ENCODE results near the gene AIF1L. TPM values are rescaled to one million over a fixed set of nuclear protein-coding genes. Genes with fewer than 3 reads are reported as not detected.

Gene AIF1L
- total and polyA plus RNA-seq, 2 of the 13 experiments (the other 11 are each of a cell fraction or from before 2014, with no cell fraction given): 12.4 to 36.5 TPM

- TF ChIP-seq, protein P1, sequence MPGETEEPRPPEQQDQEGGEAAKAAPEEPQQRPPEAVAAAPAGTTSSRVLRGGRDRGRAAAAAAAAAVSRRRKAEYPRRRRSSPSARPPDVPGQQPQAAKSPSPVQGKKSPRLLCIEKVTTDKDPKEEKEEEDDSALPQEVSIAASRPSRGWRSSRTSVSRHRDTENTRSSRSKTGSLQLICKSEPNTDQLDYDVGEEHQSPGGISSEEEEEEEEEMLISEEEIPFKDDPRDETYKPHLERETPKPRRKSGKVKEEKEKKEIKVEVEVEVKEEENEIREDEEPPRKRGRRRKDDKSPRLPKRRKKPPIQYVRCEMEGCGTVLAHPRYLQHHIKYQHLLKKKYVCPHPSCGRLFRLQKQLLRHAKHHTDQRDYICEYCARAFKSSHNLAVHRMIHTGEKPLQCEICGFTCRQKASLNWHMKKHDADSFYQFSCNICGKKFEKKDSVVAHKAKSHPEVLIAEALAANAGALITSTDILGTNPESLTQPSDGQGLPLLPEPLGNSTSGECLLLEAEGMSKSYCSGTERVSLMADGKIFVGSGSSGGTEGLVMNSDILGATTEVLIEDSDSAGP (CRISPR knock-in tag; IDR thresholded peaks at IDR 0.05; ENCODE audit: borderline replicate concordance): peak; percentile 70
- peak; percentile 22; the same call in 1 of the 2 replicates for TF ChIP-seq GABPB1 (CRISPR knock-in tag; IDR thresholded peaks at IDR 0.05)
- TF ChIP-seq, protein P2, sequence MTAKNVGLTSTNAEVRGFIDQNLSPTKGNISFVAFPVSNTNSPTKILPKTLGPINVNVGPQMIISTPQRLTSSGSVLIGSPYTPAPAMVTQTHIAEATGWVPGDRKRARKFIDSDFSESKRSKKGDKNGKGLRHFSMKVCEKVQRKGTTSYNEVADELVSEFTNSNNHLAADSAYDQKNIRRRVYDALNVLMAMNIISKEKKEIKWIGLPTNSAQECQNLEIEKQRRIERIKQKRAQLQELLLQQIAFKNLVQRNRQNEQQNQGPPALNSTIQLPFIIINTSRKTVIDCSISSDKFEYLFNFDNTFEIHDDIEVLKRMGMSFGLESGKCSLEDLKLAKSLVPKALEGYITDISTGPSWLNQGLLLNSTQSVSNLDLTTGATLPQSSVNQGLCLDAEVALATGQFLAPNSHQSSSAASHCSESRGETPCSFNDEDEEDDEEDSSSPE (CRISPR knock-in tag; IDR thresholded peaks at IDR 0.05): peak; percentile 56; the same call in 1 of the 2 replicates
- TF ChIP-seq MXI1 (IDR thresholded peaks at IDR 0.05; ENCODE audit: borderline replicate concordance, low read depth, low read length): no peak
- TF ChIP-seq MAX (IDR thresholded peaks at IDR 0.05): peak; percentile 86
- peak; percentile 52 for TF ChIP-seq HNF4A (CRISPR knock-in tag; IDR thresholded peaks at IDR 0.05)
- TF ChIP-seq ZNF616 (CRISPR knock-in tag; IDR thresholded peaks at IDR 0.05; ENCODE audit: low read depth): no peak
- no peak for TF ChIP-seq SMAD1 (CRISPR knock-in tag; IDR thresholded peaks at IDR 0.05; ENCODE audit: borderline replicate concordance, low read depth)
- no peak for TF ChIP-seq TBL1XR1 (IDR thresholded peaks at IDR 0.05; ENCODE audit: borderline replicate concordance, low read length, partially characterized antibody)
- no peak for TF ChIP-seq ZFP37 (CRISPR knock-in tag; IDR thresholded peaks at IDR 0.05; ENCODE audit: borderline replicate concordance)
- TF ChIP-seq, protein P3, sequence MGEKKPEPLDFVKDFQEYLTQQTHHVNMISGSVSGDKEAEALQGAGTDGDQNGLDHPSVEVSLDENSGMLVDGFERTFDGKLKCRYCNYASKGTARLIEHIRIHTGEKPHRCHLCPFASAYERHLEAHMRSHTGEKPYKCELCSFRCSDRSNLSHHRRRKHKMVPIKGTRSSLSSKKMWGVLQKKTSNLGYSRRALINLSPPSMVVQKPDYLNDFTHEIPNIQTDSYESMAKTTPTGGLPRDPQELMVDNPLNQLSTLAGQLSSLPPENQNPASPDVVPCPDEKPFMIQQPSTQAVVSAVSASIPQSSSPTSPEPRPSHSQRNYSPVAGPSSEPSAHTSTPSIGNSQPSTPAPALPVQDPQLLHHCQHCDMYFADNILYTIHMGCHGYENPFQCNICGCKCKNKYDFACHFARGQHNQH (CRISPR knock-in tag; IDR thresholded peaks at IDR 0.05): no peak
- TF ChIP-seq KDM2A (CRISPR knock-in tag; IDR thresholded peaks at IDR 0.05; ENCODE audit: borderline replicate concordance, low read depth): 0 out of 2 replicates have a peak, but pooled peaks have one; percentile 12
- TF ChIP-seq TCF7 (IDR thresholded peaks at IDR 0.05; ENCODE audit: low read depth): peak; percentile 50
- TF ChIP-seq NFKB2 (CRISPR knock-in tag; IDR thresholded peaks at IDR 0.05; ENCODE audit: borderline replicate concordance): peak; percentile 24; the same call in 1 of the 2 replicates
- no peak for TF ChIP-seq ZNF878 (CRISPR knock-in tag; IDR thresholded peaks at IDR 0.05)
- TF ChIP-seq NR2F1 (CRISPR knock-in tag; IDR thresholded peaks at IDR 0.05): peak; percentile 36 to 47; a peak in 2 of 4 replicates
- no peak for TF ChIP-seq NPAS2 (CRISPR knock-in tag; IDR thresholded peaks at IDR 0.05; ENCODE audit: borderline replicate concordance)
- TF ChIP-seq, protein P4, sequence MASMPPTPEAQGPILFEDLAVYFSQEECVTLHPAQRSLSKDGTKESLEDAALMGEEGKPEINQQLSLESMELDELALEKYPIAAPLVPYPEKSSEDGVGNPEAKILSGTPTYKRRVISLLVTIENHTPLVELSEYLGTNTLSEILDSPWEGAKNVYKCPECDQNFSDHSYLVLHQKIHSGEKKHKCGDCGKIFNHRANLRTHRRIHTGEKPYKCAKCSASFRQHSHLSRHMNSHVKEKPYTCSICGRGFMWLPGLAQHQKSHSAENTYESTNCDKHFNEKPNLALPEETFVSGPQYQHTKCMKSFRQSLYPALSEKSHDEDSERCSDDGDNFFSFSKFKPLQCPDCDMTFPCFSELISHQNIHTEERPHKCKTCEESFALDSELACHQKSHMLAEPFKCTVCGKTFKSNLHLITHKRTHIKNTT (CRISPR knock-in tag; IDR thresholded peaks at IDR 0.05): no peak
- no peak for TF ChIP-seq AGO1 (IDR thresholded peaks at IDR 0.05; ENCODE audit: low read depth, low read length, poor library complexity, severe bottlenecking)
- TF ChIP-seq ZSCAN30 (CRISPR knock-in tag; IDR thresholded peaks at IDR 0.05): 0 out of 2 replicates have a peak, but pooled peaks have one; percentile 35
- no peak for TF ChIP-seq RAD21 (CRISPR knock-in tag; IDR thresholded peaks at IDR 0.05)
- TF ChIP-seq SYNCRIP (IDR thresholded peaks at IDR 0.05; ENCODE audit: insufficient read depth, low read depth, low read length): no peak
- peak; percentile 70 for TF ChIP-seq ZNF264 (CRISPR knock-in tag; IDR thresholded peaks at IDR 0.05)
- no peak for TF ChIP-seq PHF5A (CRISPR knock-in tag; IDR thresholded peaks at IDR 0.05; ENCODE audit: low read depth, unreplicated experiment)
These were observed 17.6 kb upstream of the AIF1L start (continued) for GRCh38 chr9:131078427-131079366.
